GM10248 (cell line): ENCODE measurements around the gene ATP11A.

Experiments used
- CTCF ChIA-PET: fragments of 300-600 bp; sonication (Branson Sonifier 250); formaldehyde crosslinking; extraction: SDS; loops from one replicate; lab custom pipeline; 2021; ENCODE audit warnings: antibody characterized with exemption; lab: Yijun Ruan, JAX
- POLR2A ChIA-PET: fragments of 350-650 bp; sonication (Branson Sonifier 250); formaldehyde crosslinking; extraction: SDS; loops from one replicate; lab custom pipeline; 2020; ENCODE audit warnings: antibody characterized with exemption; lab: Yijun Ruan, JAX
- DNase-seq: peaks from one replicate; pipeline ENCODE4 v3.0.0; 2012; ENCODE audit errors: extremely low spot score
- TF ChIP-seq, protein P1 (sequence below): IDR thresholded peaks from 2 replicates; pipeline ENCODE4 v1.5.1; 2012; ENCODE audit warnings: mild to moderate bottlenecking, low read depth; ENCODE audit errors: extremely low read depth, missing control alignments, control extremely low read depth

The ATP11A gene

DNA sequence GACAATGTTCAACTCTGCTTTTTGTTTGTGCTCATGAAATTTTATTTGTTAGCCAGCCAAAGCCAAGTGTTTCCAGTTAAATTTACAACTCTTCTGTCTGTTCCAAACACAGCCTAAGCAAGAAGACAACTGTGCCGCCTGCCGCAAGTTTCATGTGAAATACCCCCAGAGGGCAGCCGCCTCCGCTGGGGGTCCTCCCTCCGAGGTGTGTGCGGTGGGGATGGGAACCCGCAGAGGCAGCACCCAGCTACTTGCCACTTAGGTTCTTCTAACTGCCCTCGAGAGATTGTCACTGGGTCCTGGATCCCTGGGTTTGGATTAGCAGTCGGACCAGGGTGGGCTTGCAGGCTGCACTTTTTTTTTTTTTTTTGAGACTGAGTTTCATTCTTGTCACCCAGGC lies 28.5 kb downstream of the ATP11A start:
- TF ChIP-seq, protein P1, sequence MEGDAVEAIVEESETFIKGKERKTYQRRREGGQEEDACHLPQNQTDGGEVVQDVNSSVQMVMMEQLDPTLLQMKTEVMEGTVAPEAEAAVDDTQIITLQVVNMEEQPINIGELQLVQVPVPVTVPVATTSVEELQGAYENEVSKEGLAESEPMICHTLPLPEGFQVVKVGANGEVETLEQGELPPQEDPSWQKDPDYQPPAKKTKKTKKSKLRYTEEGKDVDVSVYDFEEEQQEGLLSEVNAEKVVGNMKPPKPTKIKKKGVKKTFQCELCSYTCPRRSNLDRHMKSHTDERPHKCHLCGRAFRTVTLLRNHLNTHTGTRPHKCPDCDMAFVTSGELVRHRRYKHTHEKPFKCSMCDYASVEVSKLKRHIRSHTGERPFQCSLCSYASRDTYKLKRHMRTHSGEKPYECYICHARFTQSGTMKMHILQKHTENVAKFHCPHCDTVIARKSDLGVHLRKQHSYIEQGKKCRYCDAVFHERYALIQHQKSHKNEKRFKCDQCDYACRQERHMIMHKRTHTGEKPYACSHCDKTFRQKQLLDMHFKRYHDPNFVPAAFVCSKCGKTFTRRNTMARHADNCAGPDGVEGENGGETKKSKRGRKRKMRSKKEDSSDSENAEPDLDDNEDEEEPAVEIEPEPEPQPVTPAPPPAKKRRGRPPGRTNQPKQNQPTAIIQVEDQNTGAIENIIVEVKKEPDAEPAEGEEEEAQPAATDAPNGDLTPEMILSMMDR, result no peak
- ChIA-PET POLR2A (no interaction called here), CTCF (no interaction called here)
- DNase-seq, result no peak

DNA sequence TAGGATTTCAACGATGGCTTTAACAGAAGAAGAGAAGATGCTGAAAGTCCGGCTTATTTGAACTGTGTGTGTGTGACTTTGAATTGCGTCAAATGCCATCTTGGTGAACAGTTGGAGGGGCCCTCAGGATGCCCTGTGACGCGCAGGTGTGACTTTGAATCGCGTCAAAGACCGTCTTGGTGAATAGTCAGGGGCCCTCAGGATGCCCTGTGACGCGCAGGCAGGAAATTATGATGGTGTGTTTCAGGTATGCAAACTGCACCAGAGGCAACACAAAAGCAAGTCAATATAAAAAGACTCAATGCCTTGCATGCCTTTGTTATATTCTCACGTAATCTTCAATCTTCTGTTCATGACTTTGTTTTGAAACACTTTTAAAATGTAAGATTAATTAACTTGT lies 29.2 kb downstream of the ATP11A start:
- TF ChIP-seq, protein P1, result no peak
- no peak for DNase-seq
- POLR2A ChIA-PET, result no interaction called here
- CTCF ChIA-PET, result no interaction called here

DNA sequence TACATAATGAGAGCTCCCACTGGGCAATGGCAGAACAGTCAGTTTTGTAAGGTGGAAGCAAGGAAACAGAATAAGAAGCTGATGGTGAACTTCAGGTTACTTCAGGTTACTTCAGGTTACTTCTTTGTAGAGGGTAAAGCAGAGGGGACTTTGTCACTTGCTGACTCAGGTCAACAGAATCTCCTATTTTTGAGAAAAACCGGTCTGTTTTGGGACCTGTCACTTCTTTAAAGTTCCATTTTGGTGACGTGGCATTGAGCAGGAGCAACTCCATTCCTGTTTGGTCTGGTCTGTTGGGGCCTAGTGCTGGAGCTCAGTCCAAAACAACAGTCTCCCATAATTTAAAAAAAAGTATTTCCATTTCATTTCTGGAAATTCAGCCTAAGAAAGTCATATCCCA lies 29.7 kb downstream of the ATP11A start:
- POLR2A ChIA-PET, result no interaction called here

DNA sequence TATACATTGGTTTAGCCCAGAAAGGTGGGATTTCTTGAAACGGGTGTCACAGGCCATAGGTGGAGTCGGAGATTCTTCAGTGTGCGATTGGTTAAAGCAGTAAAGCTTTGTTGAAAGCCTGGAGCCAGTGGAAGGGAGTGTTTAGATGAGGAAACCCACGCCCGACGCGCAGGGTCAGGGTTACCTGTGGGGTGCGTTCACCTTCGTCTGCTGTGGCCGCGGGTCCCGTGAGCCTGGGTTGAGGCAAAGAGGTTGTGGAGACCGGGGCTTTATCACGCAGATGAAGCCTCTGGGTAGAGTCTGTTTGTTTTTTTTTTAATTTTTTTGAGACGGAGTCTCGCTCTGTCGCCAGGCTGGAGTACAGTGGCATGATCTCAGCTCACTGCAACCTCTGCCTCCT lies 30.4 kb downstream of the ATP11A start:
- ChIA-PET POLR2A (no interaction called here), CTCF (no interaction called here)
- no peak for DNase-seq
- TF ChIP-seq, protein P1, result no peak

More for the DNA sequence above, 29.7 kb downstream of the ATP11A start:
- TF ChIP-seq, protein P1, result no peak
- DNase-seq, result no peak
- CTCF ChIA-PET, result no interaction called here

DNA sequence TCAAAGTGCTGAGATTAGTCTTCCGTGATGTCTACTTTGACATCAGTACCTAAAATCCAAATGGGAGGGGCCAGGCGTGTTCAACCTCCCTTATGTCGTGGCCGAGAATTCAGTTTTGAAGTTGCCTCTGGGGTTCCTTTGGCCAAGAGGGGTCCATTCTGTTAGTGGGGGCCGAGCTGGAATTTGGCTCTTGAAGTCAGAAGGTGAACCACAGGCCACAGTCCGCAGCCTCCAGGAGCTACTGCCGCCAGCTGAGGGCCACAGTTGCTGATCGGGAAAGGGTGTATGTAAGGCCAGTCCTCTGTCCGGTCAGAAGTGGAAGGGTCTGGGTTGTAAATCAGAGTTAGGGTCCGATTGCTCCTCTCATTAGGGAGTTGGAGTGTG lies 31.0 kb downstream of the ATP11A start:
- ChIA-PET POLR2A (no interaction called here), CTCF (no interaction called here)
- TF ChIP-seq, protein P1, result no peak
- DNase-seq, result no peak

DNA sequence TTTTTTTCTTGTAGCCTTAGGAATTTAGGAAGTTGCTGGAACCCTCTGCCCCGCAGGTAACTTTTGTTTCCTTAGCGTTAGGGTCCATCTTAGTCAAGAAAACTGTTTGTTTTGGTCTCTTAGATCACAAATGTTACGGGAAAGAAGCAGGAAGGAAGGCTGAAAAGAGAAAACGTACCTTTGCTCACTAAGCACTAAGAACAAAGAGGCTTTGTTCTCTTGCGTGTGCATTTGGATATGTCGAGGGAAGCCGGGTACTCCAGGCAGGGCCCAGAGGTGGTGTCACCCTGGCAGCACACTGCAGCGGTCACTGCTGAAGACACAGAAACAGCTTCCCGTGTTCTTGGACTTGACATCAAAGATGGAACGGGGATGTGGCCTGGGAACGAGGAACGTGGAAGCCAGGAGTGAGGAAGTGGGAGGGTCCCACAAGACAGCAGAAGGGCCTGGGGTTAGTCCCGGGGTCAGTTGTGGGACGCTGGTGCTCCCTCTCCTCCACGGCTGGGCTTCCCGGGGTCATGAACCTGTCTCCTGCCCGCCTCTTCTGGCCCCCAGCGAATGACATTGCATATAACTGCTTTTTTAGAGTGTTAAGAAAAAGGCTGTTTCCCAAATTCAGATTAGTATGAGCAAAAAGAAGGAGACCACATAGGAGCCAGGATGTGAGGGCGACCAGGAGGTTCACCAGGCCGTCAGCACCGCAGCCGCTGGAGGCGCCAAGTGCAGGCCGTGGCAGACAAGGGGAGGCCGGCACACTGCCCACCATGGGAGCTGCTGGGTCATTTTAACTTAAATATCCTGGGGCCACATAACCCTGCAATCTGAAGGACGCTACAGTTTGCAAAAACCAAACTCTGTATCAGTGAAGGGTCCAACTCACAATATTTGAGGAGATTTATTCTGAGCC lies 31.6 kb downstream of the ATP11A start:
- CTCF ChIA-PET, result no interaction called here
- POLR2A ChIA-PET, result no interaction called here
- no peak for DNase-seq
- TF ChIP-seq, protein P1, result no peak
